Muscle layer of duodenum (tissue), 2 donors: Measurements from ENCODE around the gene ZNF516.
A peak's percentile ranks its signal among the peaks of the same experiment; 100 is the strongest.

Source experiments
- H3K27ac ChIP-seq: one replicate; pipeline ENCODE4 v1.7.0; 2013; ENCODE audit warnings: mild to moderate bottlenecking, low read length
- H3K27me3 ChIP-seq: one replicate; pipeline ENCODE4 v1.7.0; 2013; ENCODE audit warnings: low read depth, mild to moderate bottlenecking, control low read depth, low read length
- H3K36me3 ChIP-seq, 2 donors: one replicate each; pipeline ENCODE4 v1.7.0; 2013; ENCODE audit warnings: low read length in 2 of 2, control low read depth in 1 of 2, mild to moderate bottlenecking in 1 of 2; ENCODE audit not compliant: insufficient read depth in 2 of 2, control insufficient read depth in 1 of 2
- H3K4me1 ChIP-seq, 2 donors: one replicate each; pipeline ENCODE4 v1.7.0; 2013; ENCODE audit warnings: low read length in 2 of 2, mild to moderate bottlenecking in 2 of 2, control low read depth in 1 of 2, moderate library complexity in 1 of 2; ENCODE audit not compliant: insufficient read depth in 2 of 2, control insufficient read depth in 1 of 2
- H3K4me3 ChIP-seq, 2 donors: one replicate each; pipeline ENCODE4 v1.7.0; 2013; ENCODE audit warnings: low read length in 2 of 2, low read depth in 1 of 2, mild to moderate bottlenecking in 1 of 2
- H3K9me3 ChIP-seq, 2 donors: one replicate each; pipeline ENCODE4 v1.7.0; 2013; ENCODE audit warnings: low read length in 2 of 2, control low read depth in 1 of 2, mild to moderate bottlenecking in 1 of 2; ENCODE audit not compliant: control insufficient read depth in 1 of 2
- donor health status: healthy.

The ZNF516 gene

GRCh38 chr18:76464281-76465259 lies 30.5 kb downstream of the ZNF516 start:
- H3K36me3 ChIP-seq, result peaks cover 0 to 25% of the 10 kb centered on the region in 2 donors
- no peak overlapping the region for H3K27ac ChIP-seq
- no peaks in the 10 kb centered on the region for H3K9me3 ChIP-seq
- peaks cover 0 to 32% of the 10 kb centered on the region in 2 donors for H3K4me1 ChIP-seq
- no peaks in the 10 kb centered on the region for H3K27me3 ChIP-seq
- no peak overlapping the region for H3K4me3 ChIP-seq

- H3K36me3 ChIP-seq, result peaks cover 3 to 25% of the 10 kb centered on the region in 2 donors
- H3K4me1 ChIP-seq, result peaks cover 0 to 38% of the 10 kb centered on the region in 2 donors
- H3K4me3 ChIP-seq, result no peak overlapping the region
- H3K9me3 ChIP-seq, result no peaks in the 10 kb centered on the region
- H3K27ac ChIP-seq, result no peak overlapping the region
- H3K27me3 ChIP-seq, result no peaks in the 10 kb centered on the region
These were observed 31.2 kb downstream of the ZNF516 start for GRCh38 chr18:76463872-76464271.

GRCh38 chr18:76463358-76463757 lies 31.7 kb downstream of the ZNF516 start:
- Histone ChIP-seq H3K36me3 (peaks cover 6 to 25% of the 10 kb centered on the region in 2 donors), H3K27ac (no peak overlapping the region)

GRCh38 chr18:76462326-76462694 lies 32.7 kb downstream of the ZNF516 start:
- no peaks in the 10 kb centered on the region for H3K9me3 ChIP-seq
- no peak overlapping the region for H3K27ac ChIP-seq

More at GRCh38 chr18:76463358-76463757, 31.7 kb downstream of the ZNF516 start:
- Histone ChIP-seq H3K27me3 (no peaks in the 10 kb centered on the region), H3K4me1 (peaks cover 0 to 38% of the 10 kb centered on the region in 2 donors), H3K9me3 (no peaks in the 10 kb centered on the region), H3K4me3 (no peak overlapping the region)

GRCh38 chr18:76461692-76462325 lies 33.2 kb downstream of the ZNF516 start:
- peaks cover 0 to 34% of the 10 kb centered on the region in 2 donors for H3K4me1 ChIP-seq
- H3K9me3 ChIP-seq, result no peaks in the 10 kb centered on the region
- peaks cover 6 to 25% of the 10 kb centered on the region in 2 donors for H3K36me3 ChIP-seq
- no peak overlapping the region for H3K27ac ChIP-seq
- H3K27me3 ChIP-seq, result no peaks in the 10 kb centered on the region
- no peak overlapping the region for H3K4me3 ChIP-seq

More at GRCh38 chr18:76462326-76462694, 32.7 kb downstream of the ZNF516 start:
- Histone ChIP-seq H3K4me1 (peaks cover 0 to 35% of the 10 kb centered on the region in 2 donors), H3K4me3 (no peak overlapping the region), H3K36me3 (peaks cover 6 to 25% of the 10 kb centered on the region in 2 donors), H3K27me3 (no peaks in the 10 kb centered on the region)

- Histone ChIP-seq H3K36me3 (peaks cover 6 to 25% of the 10 kb centered on the region in 2 donors), H3K27me3 (no peaks in the 10 kb centered on the region), H3K4me1 (peaks cover 0 to 34% of the 10 kb centered on the region in 2 donors), H3K4me3 (no peak overlapping the region), H3K9me3 (no peaks in the 10 kb centered on the region), H3K27ac (no peak overlapping the region)
These were observed 33.9 kb downstream of the ZNF516 start for GRCh38 chr18:76461148-76461547.

GRCh38 chr18:76460482-76460881 lies 34.6 kb downstream of the ZNF516 start:
- no peaks in the 10 kb centered on the region for H3K27me3 ChIP-seq
- H3K4me1 ChIP-seq, result peaks cover 4 to 37% of the 10 kb centered on the region in 2 donors
- peaks cover 6 to 25% of the 10 kb centered on the region in 2 donors for H3K36me3 ChIP-seq
- H3K4me3 ChIP-seq, result no peak overlapping the region
- H3K9me3 ChIP-seq, result no peaks in the 10 kb centered on the region
- H3K27ac ChIP-seq, result peak overlapping the region; percentile 47

GRCh38 chr18:76459687-76460350 lies 35.2 kb downstream of the ZNF516 start:
- Histone ChIP-seq H3K9me3 (no peaks in the 10 kb centered on the region), H3K36me3 (peaks cover 6 to 25% of the 10 kb centered on the region in 2 donors), H3K27me3 (no peaks in the 10 kb centered on the region), H3K4me3 (peak overlapping the region in 1 of 2 donors; percentile 1), H3K4me1 (peaks cover 7 to 43% of the 10 kb centered on the region in 2 donors), H3K27ac (peak overlapping the region; percentile 47)

- Histone ChIP-seq H3K4me3 (peak overlapping the region in 1 of 2 donors; percentile 1), H3K4me1 (peaks cover 7 to 48% of the 10 kb centered on the region in 2 donors), H3K27me3 (no peaks in the 10 kb centered on the region)
These were observed 35.7 kb downstream of the ZNF516 start for GRCh38 chr18:76459312-76459686.

GRCh38 chr18:76458522-76459311 lies 36.3 kb downstream of the ZNF516 start:
- peak overlapping the region in 1 of 2 donors; percentile 1 for H3K4me3 ChIP-seq
- peaks cover 7 to 49% of the 10 kb centered on the region in 2 donors for H3K4me1 ChIP-seq
- H3K9me3 ChIP-seq, result no peaks in the 10 kb centered on the region
- no peak overlapping the region for H3K27ac ChIP-seq
- H3K36me3 ChIP-seq, result peaks cover 6 to 24% of the 10 kb centered on the region in 2 donors
- H3K27me3 ChIP-seq, result no peaks in the 10 kb centered on the region

More at GRCh38 chr18:76459312-76459686, 35.7 kb downstream of the ZNF516 start:
- no peaks in the 10 kb centered on the region for H3K9me3 ChIP-seq
- peak overlapping the region; percentile 47 for H3K27ac ChIP-seq
- H3K36me3 ChIP-seq, result peaks cover 6 to 25% of the 10 kb centered on the region in 2 donors
